T-helper 22 cell (primary cell): ENCODE measurements around the gene PRND.
"Not testable (repeated sequence)": the region's sequence is repeated elsewhere in the genome, so short reads cannot be mapped to it uniquely, and the experiment has no call there.

ENCODE experiments used
- DNase-seq: peaks from one replicate; pipeline ENCODE4 v3.0.0-alpha.2; 2020; ENCODE audit warnings: low read depth

Gene PRND

GRCh38 chr20:4708856-4709255, 12.9 kb upstream of the PRND start:
- no peak for DNase-seq

- DNase-seq = no peak
Observed at GRCh38 chr20:4709261-4710105, 12.2 kb upstream of the PRND start.

- DNase-seq = no peak
Observed at GRCh38 chr20:4710106-4710475, 11.6 kb upstream of the PRND start.

GRCh38 chr20:4711511-4711910, 10.2 kb upstream of the PRND start:
- DNase-seq = no peak

- no peak for DNase-seq
Observed at GRCh38 chr20:4713401-4713800, 8.3 kb upstream of the PRND start.

GRCh38 chr20:4714818-4715217, 6.9 kb upstream of the PRND start:
- DNase-seq = no peak

GRCh38 chr20:4717816-4718570, 3.7 kb upstream of the PRND start:
- no peak for DNase-seq

GRCh38 chr20:4719190-4719589, 2.5 kb upstream of the PRND start:
- no peak for DNase-seq

- peak; percentile 49 for DNase-seq
Observed at GRCh38 chr20:4720041-4720976, 1.4 kb upstream of the PRND start.

GRCh38 chr20:4720977-4721349, 746 bp upstream of the PRND start:
- no peak for DNase-seq

- no peak for DNase-seq
Observed at GRCh38 chr20:4722571-4722970, 862 bp downstream of the PRND start.

- DNase-seq = no peak
Observed at GRCh38 chr20:4722993-4723392, 1.3 kb downstream of the PRND start.

- DNase-seq = not testable (repeated sequence)
Observed at GRCh38 chr20:4723553-4723952, 1.8 kb downstream of the PRND start.

- DNase-seq = no peak
Observed at GRCh38 chr20:4724459-4725262, 3.0 kb downstream of the PRND start.

- no peak for DNase-seq
Observed at GRCh38 chr20:4725263-4725550, 3.5 kb downstream of the PRND start.

- DNase-seq = peak; percentile 16
Observed at GRCh38 chr20:4726710-4727397, 5.1 kb downstream of the PRND start.

GRCh38 chr20:4728120-4728760, 6.5 kb downstream of the PRND start:
- no peak for DNase-seq

GRCh38 chr20:4729265-4729664, 7.6 kb downstream of the PRND start:
- no peak for DNase-seq

- no peak for DNase-seq
Observed at GRCh38 chr20:4730780-4731179, 9.1 kb downstream of the PRND start.

GRCh38 chr20:4736875-4737274, 15.2 kb downstream of the PRND start:
- no peak for DNase-seq
